Keratinocyte (primary cell): ENCODE data around the gene AQR. TPM values are rescaled to one million over a fixed set of nuclear protein-coding genes. Genes with fewer than 3 reads are reported as not detected.

Experiments used
- DNase-seq: peaks from one replicate; pipeline ENCODE4 v3.0.0-alpha.2; 2011; ENCODE audit warnings: low read depth, missing footprints, low spot score
- FAIRE-seq: peaks from 2 replicates; lab custom pipeline; 2011; peaks lifted over from hg19 to GRCh38; lab: Jason Lieb, UNC
- H2AFZ ChIP-seq: 2 replicates; pipeline ENCODE4 v1.6.0; 2012; ENCODE audit warnings: low read length, control low read depth, inconsistent platforms; ENCODE audit not compliant: control insufficient read depth
- H3K27ac ChIP-seq: 2 replicates; pipeline ENCODE4 v1.5.1; 2011; ENCODE audit warnings: low read length; ENCODE audit not compliant: control insufficient read depth, insufficient read depth
- H3K27me3 ChIP-seq: 3 replicates; pipeline ENCODE4 v1.6.0; 2011; ENCODE audit warnings: low read length; ENCODE audit not compliant: control insufficient read depth, insufficient read depth; ENCODE audit errors: extremely low read depth
- H3K36me3 ChIP-seq, 2 experiments: 2 replicates in 1 of 2; 3 replicates in 1 of 2; pipeline ENCODE4 v1.5.1; 2011; ENCODE audit warnings: low read length in 2 of 2, mild to moderate bottlenecking in 1 of 2; ENCODE audit not compliant: control insufficient read depth in 2 of 2, insufficient read depth in 2 of 2; ENCODE audit errors: extremely low read depth in 1 of 2
- H3K4me1 ChIP-seq: 3 replicates; pipeline ENCODE4 v1.5.1; 2011; ENCODE audit warnings: low read length; ENCODE audit not compliant: control insufficient read depth, insufficient read depth; ENCODE audit errors: extremely low read depth
- H3K4me2 ChIP-seq: 3 replicates; pipeline ENCODE4 v1.6.0; 2011; ENCODE audit warnings: low read depth, low read length; ENCODE audit not compliant: control insufficient read depth, insufficient read depth; ENCODE audit errors: extremely low read depth
- H3K4me3 ChIP-seq, 3 experiments: fragments of 200-600 bp in 1 of 3; sonication (generic) in 1 of 3; 2 replicates in 2 of 3; 3 replicates in 1 of 3; pipeline ENCODE4 v1.5.1; 2011 to 2016; ENCODE audit warnings: low read length in 3 of 3, mild to moderate bottlenecking in 3 of 3, control low read depth in 2 of 3, inconsistent platforms in 1 of 3, low read depth in 1 of 3, mixed read lengths in 1 of 3, mixed run types in 1 of 3, moderate library complexity in 1 of 3; ENCODE audit not compliant: control insufficient read depth in 2 of 3, insufficient read depth in 2 of 3; ENCODE audit errors: extremely low read depth in 1 of 3
- H3K79me2 ChIP-seq: 2 replicates; pipeline ENCODE4 v1.6.0; 2012; ENCODE audit warnings: low read length; ENCODE audit not compliant: control insufficient read depth, insufficient read depth
- H3K9ac ChIP-seq: 3 replicates; pipeline ENCODE4 v1.6.0; 2011; ENCODE audit warnings: low read length; ENCODE audit not compliant: control insufficient read depth, insufficient read depth; ENCODE audit errors: extremely low read depth
- H3K9me1 ChIP-seq: 3 replicates; pipeline ENCODE4 v1.6.0; 2011; ENCODE audit warnings: low read length; ENCODE audit not compliant: control insufficient read depth, insufficient read depth; ENCODE audit errors: extremely low read depth
- H3K9me3 ChIP-seq: 2 replicates; pipeline ENCODE4 v1.5.1; 2012; ENCODE audit warnings: low read depth, low read length; ENCODE audit not compliant: control insufficient read depth
- H4K20me1 ChIP-seq: 3 replicates; pipeline ENCODE4 v1.6.0; 2011; ENCODE audit warnings: low read length; ENCODE audit not compliant: control insufficient read depth, insufficient read depth; ENCODE audit errors: extremely low read depth
- CTCF ChIP-seq, 3 experiments: IDR thresholded peaks in 1 of 3; conservative IDR thresholded peaks in 1 of 3; optimal IDR thresholded peaks in 1 of 3; 2 replicates in 2 of 3; 3 replicates in 1 of 3; pipeline versions ENCODE3 to v1.5.1; 2011; ENCODE audit warnings: low read length in 3 of 3, mild to moderate bottlenecking in 3 of 3, moderate library complexity in 2 of 3, control low read depth in 1 of 3, inconsistent platforms in 1 of 3; ENCODE audit not compliant: insufficient read depth in 2 of 3; ENCODE audit errors: extremely low read depth in 1 of 3
- EZH2 ChIP-seq: IDR thresholded peaks from one replicate; pipeline ENCODE4 v1.6.1; 2012; ENCODE audit warnings: inconsistent platforms, mild to moderate bottlenecking, low read length, moderate library complexity
- dilution Hi-C: fragments of 300-500 bp; cut with MboI; formaldehyde crosslinking; loops from one replicate; pipeline ENCODE4 v1.7.0; 2020; ENCODE audit warnings: low sequenced_read_pairs; ENCODE audit not compliant: extremely low pct_ligation_motif_present
- polyA plus RNA-seq, 5 experiments: library from polyadenylated mRNA; depleted of rRNA in 3 of 5; stranded (reverse) in 3 of 5; stranded (forward) in 1 of 5; unstranded in 1 of 5; fragments of >200 nt; gene quantifications; 1 replicate in 1 of 5; 2 replicates in 3 of 5; 3 replicates in 1 of 5; pipeline versions ENCODE4 v1.2.1 to v1.2.3, GENCODE V29; 2011 to 2012; ENCODE audit warnings: missing spikeins in 2 of 5, low read depth in 1 of 5, low replicate concordance in 1 of 5

Gene AQR
- polyA plus RNA-seq, 1 donor (not counting 4 experiments of a cell fraction or from before 2014, with no cell fraction given), result 28.2 TPM

DNA sequence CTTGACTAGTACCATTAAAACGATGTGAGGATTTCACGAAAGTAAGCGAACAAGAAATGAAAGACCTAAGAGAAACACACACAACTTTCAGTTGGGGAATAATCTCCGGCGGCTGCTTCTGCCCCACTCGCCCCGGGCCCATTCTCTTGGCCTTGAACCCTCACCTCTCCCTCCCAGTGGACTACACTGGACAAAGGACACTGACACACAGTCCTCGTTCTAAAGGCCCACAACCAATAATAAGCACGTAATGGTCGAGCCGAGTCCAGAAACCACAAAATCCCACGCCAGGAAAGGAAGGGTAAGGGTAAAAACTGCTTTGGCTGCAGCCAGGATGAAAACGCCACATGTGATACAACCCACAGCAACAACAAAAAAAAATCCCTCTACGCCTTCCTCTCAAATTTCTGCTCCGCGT is 18.1 kb upstream of the AQR start:
- Histone ChIP-seq H4K20me1 (no peaks in the 10 kb centered on the region), H2AFZ (peak overlapping the region; percentile 88), H3K79me2 (peaks cover 46% of the 10 kb centered on the region), H3K27me3 (no peaks in the 10 kb centered on the region), H3K27ac (peak overlapping the region; percentile 99), H3K4me2 (peak overlapping the region; percentile 83), H3K4me3 (peak overlapping the region; percentile 94 to 99 (median 96)), H3K9me1 (no peaks in the 10 kb centered on the region), H3K4me1 (peaks cover 19% of the 10 kb centered on the region), H3K36me3 (peaks cover 6 to 8% of the 10 kb centered on the region in 2 experiments), H3K9ac (peak overlapping the region; percentile 99), H3K9me3 (no peaks in the 10 kb centered on the region)
- DNase-seq (no peak), FAIRE-seq (no peak)
- dilution Hi-C loops, result no loop called here
- TF ChIP-seq EZH2, result no peak
- TF ChIP-seq CTCF (optimal IDR thresholded peaks at IDR 0.05 in 1 of 3, IDR thresholded peaks at IDR 0.05 in 1 of 3, conservative IDR thresholded peaks at IDR 0.05 in 1 of 3; ENCODE audit: extremely low read depth in 1 of 3, insufficient read depth in 2 of 3, low read length in 3 of 3), result no peak

GRCh38 chr15:34986771-34987480 is 17.4 kb upstream of the AQR start:
- Histone ChIP-seq H2AFZ (no peak overlapping the region), H3K27ac (peak overlapping the region; percentile 99), H3K79me2 (peaks cover 46% of the 10 kb centered on the region), H3K4me1 (peaks cover 19% of the 10 kb centered on the region), H3K9ac (peak overlapping the region; percentile 99), H4K20me1 (no peaks in the 10 kb centered on the region), H3K4me3 (peak overlapping the region; percentile 94 to 99 (median 96)), H3K4me2 (peak overlapping the region; percentile 83), H3K9me3 (no peaks in the 10 kb centered on the region), H3K9me1 (no peaks in the 10 kb centered on the region), H3K36me3 (peaks cover 6 to 8% of the 10 kb centered on the region in 2 experiments), H3K27me3 (no peaks in the 10 kb centered on the region)
- TF ChIP-seq CTCF (optimal IDR thresholded peaks at IDR 0.05 in 1 of 3, IDR thresholded peaks at IDR 0.05 in 1 of 3, conservative IDR thresholded peaks at IDR 0.05 in 1 of 3; ENCODE audit: extremely low read depth in 1 of 3, insufficient read depth in 2 of 3, low read length in 3 of 3) (no peak), EZH2 (no peak)
- DNase-seq, result no peak
- dilution Hi-C loops, result no loop called here
- FAIRE-seq, result no peak
